Islet of Langerhans (tissue), 1 donor: ENCODE measurements around the gene LRRC75A.
"Not testable (repeated sequence)": the region's sequence is repeated elsewhere in the genome, so short reads cannot be mapped to it uniquely, and the experiment has no call there.

Source experiments
- FAIRE-seq: peaks from one replicate; lab custom pipeline; 2011; peaks lifted over from hg19 to GRCh38; lab: Jason Lieb, UNC

LRRC75A gene

GRCh38 chr17:16398270-16399267 is 93.4 kb downstream of the LRRC75A start:
- FAIRE-seq: no peak

DNA sequence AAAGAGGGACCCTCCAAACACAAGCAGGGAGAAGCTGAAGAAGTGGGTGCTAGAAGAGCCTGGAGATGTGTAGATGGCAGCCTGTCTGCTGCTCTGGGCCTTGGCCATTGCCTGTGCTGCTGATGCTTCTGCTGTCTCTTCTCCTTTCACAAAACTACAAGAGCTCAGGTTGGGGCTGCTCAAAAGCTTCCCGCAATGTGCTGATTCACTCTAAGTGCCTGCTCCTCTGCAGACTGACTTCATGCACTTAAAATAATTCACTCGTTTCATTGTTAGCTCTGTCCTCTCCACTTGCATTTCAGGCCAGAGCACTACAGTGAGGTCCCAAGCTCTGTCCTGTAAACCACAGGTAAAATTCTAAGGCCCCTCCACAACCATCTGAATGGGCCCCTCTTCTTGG is 95.3 kb downstream of the LRRC75A start:
- FAIRE-seq: not testable (repeated sequence)

DNA sequence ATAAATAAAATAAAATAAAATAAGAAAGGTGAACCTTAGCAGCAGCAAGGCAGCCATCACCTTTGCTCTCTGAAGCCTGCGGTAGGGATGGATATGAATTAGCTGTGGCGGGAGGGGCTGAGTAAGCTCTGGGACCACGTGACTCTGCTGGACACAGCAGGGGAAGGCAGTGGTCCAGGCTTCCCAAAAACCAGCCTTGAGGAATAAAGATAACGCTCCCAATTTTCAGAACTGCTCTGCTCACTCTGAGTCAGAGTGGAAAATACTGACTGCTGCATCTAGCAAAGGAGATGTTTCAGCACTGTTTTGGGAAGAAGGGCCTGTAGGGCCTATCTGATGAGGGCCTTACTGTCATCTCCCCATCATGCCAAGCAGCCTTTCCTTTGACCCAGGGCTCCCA is 96.1 kb downstream of the LRRC75A start:
- FAIRE-seq: not testable (repeated sequence)

- not testable (repeated sequence) for FAIRE-seq
Observed at GRCh38 chr17:16392491-16392890, 99.5 kb downstream of the LRRC75A start.
